Liver (tissue), 9 donors: ENCODE data around the gene RBKS. TPM values are rescaled to one million over a fixed set of nuclear protein-coding genes. Genes with fewer than 3 reads are reported as not detected.

Source experiments
- DNase-seq: peaks from one replicate; pipeline ENCODE4 v3.0.0-alpha.2; 2017; ENCODE audit warnings: low spot score
- H3K27ac ChIP-seq, 2 donors: one replicate each; pipeline ENCODE4 v1.7.0; 2013; ENCODE audit warnings: inconsistent platforms in 2 of 2, low read length in 2 of 2, control low read depth in 1 of 2, low read depth in 1 of 2, mild to moderate bottlenecking in 1 of 2
- H3K27me3 ChIP-seq, 4 donors: one replicate each; pipeline versions ENCODE4 v1.6.1 to v1.7.0; 2013; ENCODE audit warnings: low read length in 3 of 4, inconsistent platforms in 1 of 4, mild to moderate bottlenecking in 1 of 4, moderate library complexity in 1 of 4; ENCODE audit not compliant: control insufficient read depth in 4 of 4, insufficient read depth in 4 of 4
- H3K36me3 ChIP-seq, 4 donors: one replicate each; pipeline versions ENCODE4 v1.6.1 to v1.7.0; 2013; ENCODE audit warnings: low read length in 3 of 4, mild to moderate bottlenecking in 3 of 4, low read depth in 1 of 4, moderate library complexity in 1 of 4; ENCODE audit not compliant: control insufficient read depth in 4 of 4, insufficient read depth in 3 of 4
- H3K4me1 ChIP-seq, 4 donors: one replicate each; pipeline versions ENCODE4 v1.6.1 to v1.7.0; 2013; ENCODE audit warnings: low read length in 3 of 4, mild to moderate bottlenecking in 3 of 4, moderate library complexity in 1 of 4; ENCODE audit not compliant: control insufficient read depth in 4 of 4, insufficient read depth in 4 of 4
- H3K4me3 ChIP-seq, 3 donors: one replicate each; pipeline versions ENCODE4 v1.6.1 to v1.7.0; 2013; ENCODE audit warnings: low read length in 3 of 3, control low read depth in 1 of 3, low read depth in 1 of 3, mild to moderate bottlenecking in 1 of 3
- H3K9ac ChIP-seq, 2 donors: one replicate each; pipeline ENCODE4 v1.7.0; 2013; ENCODE audit warnings: low read length in 2 of 2, mild to moderate bottlenecking in 2 of 2, moderate library complexity in 2 of 2, control low read depth in 1 of 2, low read depth in 1 of 2
- H3K9me3 ChIP-seq, 4 donors: one replicate each; pipeline versions ENCODE4 v1.6.1 to v1.7.0; 2013; ENCODE audit warnings: low read length in 3 of 4; ENCODE audit not compliant: control insufficient read depth in 4 of 4
- ATF3 ChIP-seq: IDR thresholded peaks from 2 replicates; pipeline ENCODE4 v1.6.1; 2016; ENCODE audit warnings: antibody characterized with exemption
- FOXA1 ChIP-seq: IDR thresholded peaks from 2 replicates; pipeline ENCODE4 v1.6.1; 2016; ENCODE audit warnings: antibody characterized with exemption
- FOXA2 ChIP-seq: IDR thresholded peaks from 2 replicates; pipeline ENCODE4 v1.6.1; 2016; ENCODE audit warnings: antibody characterized with exemption
- GABPA ChIP-seq, 2 donors: IDR thresholded peaks in 1 of 2; conservative IDR thresholded peaks in 1 of 2; 2 replicates each; pipeline ENCODE4 v1.6.1; 2016; ENCODE audit warnings: antibody characterized with exemption in 2 of 2, mild to moderate bottlenecking in 1 of 2, moderate library complexity in 1 of 2
- HNF4A ChIP-seq, 2 donors: conservative IDR thresholded peaks; 2 replicates each; pipeline ENCODE4 v1.6.1; 2016; ENCODE audit warnings: antibody characterized with exemption in 2 of 2, mild to moderate bottlenecking in 2 of 2
- HNF4G ChIP-seq: IDR thresholded peaks from 2 replicates; pipeline ENCODE4 v1.6.1; 2016; ENCODE audit warnings: antibody characterized with exemption
- JUND ChIP-seq, 2 donors: IDR thresholded peaks; 2 replicates each; pipeline ENCODE4 v1.6.1; 2016; ENCODE audit warnings: antibody characterized with exemption in 2 of 2
- NR2F2 ChIP-seq: IDR thresholded peaks from 2 replicates; pipeline ENCODE4 v1.6.1; 2016; ENCODE audit warnings: antibody characterized with exemption
- RAD21 ChIP-seq, 2 donors: IDR thresholded peaks; 2 replicates each; pipeline ENCODE4 v1.6.1; 2016; ENCODE audit warnings: antibody characterized with exemption in 2 of 2, mild to moderate bottlenecking in 2 of 2
- REST ChIP-seq: IDR thresholded peaks from 2 replicates; pipeline ENCODE4 v1.6.1; 2016; ENCODE audit warnings: antibody characterized with exemption, mild to moderate bottlenecking
- RXRA ChIP-seq, 2 donors: IDR thresholded peaks; 2 replicates each; pipeline ENCODE4 v1.6.1; 2017 to 2018; ENCODE audit warnings: antibody characterized with exemption in 2 of 2, mild to moderate bottlenecking in 1 of 2
- SP1 ChIP-seq: IDR thresholded peaks from 2 replicates; pipeline ENCODE4 v1.6.1; 2018; ENCODE audit warnings: antibody characterized with exemption, mild to moderate bottlenecking
- TAF1 ChIP-seq: conservative IDR thresholded peaks from 2 replicates; pipeline ENCODE4 v1.6.1; 2016; ENCODE audit warnings: antibody characterized with exemption, mild to moderate bottlenecking
- YY1 ChIP-seq: IDR thresholded peaks from 2 replicates; pipeline ENCODE4 v1.6.1; 2016; ENCODE audit warnings: antibody characterized with exemption, mild to moderate bottlenecking
- WGBS: extraction: QIAGEN DNeasy Blood & Tissue Kit; methylation state at CpG from one replicate; pipeline ENCODE4 v1.1.7; 2013; 5-methylcytosine and 5-hydroxymethylcytosine counted together
- polyA plus RNA-seq, 2 donors: library from polyadenylated mRNA; stranded (reverse) in 1 of 2; unstranded in 1 of 2; fragments of 200-250 nt in 1 of 2; fragments of >200 nt in 1 of 2; fragmentation: Nextera tagmentation in 1 of 2; extraction: Ambion mirVana in 1 of 2; gene quantifications; one replicate each; pipeline versions ENCODE4 v1.2.1 to v1.2.3, GENCODE V29; 2013 to 2015
- total RNA-seq, 2 donors: library from RNA; depleted of rRNA; stranded (reverse); fragments of >200 nt; gene quantifications; one replicate each; pipeline ENCODE4 v1.2.3, GENCODE V29; 2014
- TF ChIP-seq, protein P1 (sequence below): IDR thresholded peaks from 2 replicates; pipeline ENCODE4 v1.6.1; 2016; ENCODE audit warnings: antibody characterized with exemption
- donor health status: healthy.
- donor health status: healthy.
- donor health status: healthy.
- donor health status: healthy.
- donor health status: healthy.

Gene RBKS
- total and polyA plus RNA-seq, 4 donors: 6.3 to 18.8 (median 15.2) TPM

DNA sequence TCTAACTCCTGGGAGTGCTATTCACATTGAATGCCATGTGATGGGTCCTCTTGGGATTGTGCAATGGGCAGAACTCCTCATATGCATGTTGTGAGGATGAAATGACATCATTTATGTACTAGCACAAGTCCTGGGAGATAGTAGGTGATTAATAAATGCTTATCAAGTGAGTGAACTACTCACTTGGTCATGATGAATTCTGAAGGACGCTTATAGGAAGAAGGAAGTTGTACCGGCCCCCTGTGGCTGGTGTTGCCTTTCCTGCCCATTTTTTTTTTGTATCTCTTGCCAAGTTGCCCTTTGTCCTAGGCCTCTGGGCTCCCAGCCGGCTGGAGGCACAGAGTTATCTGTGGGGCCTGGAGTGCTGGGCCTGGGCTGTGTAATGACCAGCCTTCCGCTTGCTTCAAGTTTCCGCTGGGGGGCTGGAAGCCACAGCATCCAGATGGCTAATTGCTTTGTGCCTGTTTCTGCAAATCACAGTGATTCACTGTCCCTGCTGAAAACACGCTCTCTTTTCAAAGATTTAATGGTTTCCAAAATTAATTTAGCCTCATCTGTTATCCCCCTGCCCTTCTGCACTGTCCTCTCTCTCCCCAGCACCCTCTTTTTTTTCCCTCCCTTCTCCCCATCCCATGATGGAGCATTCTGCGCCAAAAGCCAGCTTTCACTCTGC is 152.4 kb downstream of the RBKS start (continued):
- TF ChIP-seq ATF3 (peak; percentile 52), TAF1 (peak; percentile 16), FOXA1 (peak; percentile 13), YY1 (peak; percentile 61), GABPA (IDR thresholded peaks at IDR 0.05 in 1 of 2, conservative IDR thresholded peaks at IDR 0.05 in 1 of 2) (peak; percentile 45 to 65), HNF4G (peak; percentile 52), RXRA (IDR thresholded peaks at IDR 0.05) (peak in 1 of 2 donors; percentile 65), RAD21 (IDR thresholded peaks at IDR 0.05) (peak; percentile 30 to 53), FOXA2 (no peak)
- TF ChIP-seq, protein P1, sequence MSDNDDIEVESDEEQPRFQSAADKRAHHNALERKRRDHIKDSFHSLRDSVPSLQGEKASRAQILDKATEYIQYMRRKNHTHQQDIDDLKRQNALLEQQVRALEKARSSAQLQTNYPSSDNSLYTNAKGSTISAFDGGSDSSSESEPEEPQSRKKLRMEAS: peak; percentile 76

- TF ChIP-seq HNF4A (conservative IDR thresholded peaks at IDR 0.05) (peak; percentile 2 to 45), YY1 (peak; percentile 16), SP1 (peak; percentile 21), GABPA (IDR thresholded peaks at IDR 0.05 in 1 of 2, conservative IDR thresholded peaks at IDR 0.05 in 1 of 2) (no peak), REST (no peak), NR2F2 (peak; percentile 5), RXRA (IDR thresholded peaks at IDR 0.05) (peak in 1 of 2 donors; percentile 38)
- Histone ChIP-seq H3K9ac (no peak overlapping the region), H3K4me1 (peaks cover 13 to 24% (median 24%) of the 10 kb centered on the region in 4 donors), H3K27me3 (no peaks in the 10 kb centered on the region), H3K36me3 (no peaks in the 10 kb centered on the region), H3K9me3 (no peaks in the 10 kb centered on the region), H3K27ac (peak overlapping the region; percentile 92 to 100), H3K4me3 (no peak overlapping the region)
- DNase-seq: no peak
- 69% methylated on average over 6 of the region's 6 CpGs for WGBS
Observed at GRCh38 chr2:27736890-27737204, 153.3 kb downstream of the RBKS start.

DNA sequence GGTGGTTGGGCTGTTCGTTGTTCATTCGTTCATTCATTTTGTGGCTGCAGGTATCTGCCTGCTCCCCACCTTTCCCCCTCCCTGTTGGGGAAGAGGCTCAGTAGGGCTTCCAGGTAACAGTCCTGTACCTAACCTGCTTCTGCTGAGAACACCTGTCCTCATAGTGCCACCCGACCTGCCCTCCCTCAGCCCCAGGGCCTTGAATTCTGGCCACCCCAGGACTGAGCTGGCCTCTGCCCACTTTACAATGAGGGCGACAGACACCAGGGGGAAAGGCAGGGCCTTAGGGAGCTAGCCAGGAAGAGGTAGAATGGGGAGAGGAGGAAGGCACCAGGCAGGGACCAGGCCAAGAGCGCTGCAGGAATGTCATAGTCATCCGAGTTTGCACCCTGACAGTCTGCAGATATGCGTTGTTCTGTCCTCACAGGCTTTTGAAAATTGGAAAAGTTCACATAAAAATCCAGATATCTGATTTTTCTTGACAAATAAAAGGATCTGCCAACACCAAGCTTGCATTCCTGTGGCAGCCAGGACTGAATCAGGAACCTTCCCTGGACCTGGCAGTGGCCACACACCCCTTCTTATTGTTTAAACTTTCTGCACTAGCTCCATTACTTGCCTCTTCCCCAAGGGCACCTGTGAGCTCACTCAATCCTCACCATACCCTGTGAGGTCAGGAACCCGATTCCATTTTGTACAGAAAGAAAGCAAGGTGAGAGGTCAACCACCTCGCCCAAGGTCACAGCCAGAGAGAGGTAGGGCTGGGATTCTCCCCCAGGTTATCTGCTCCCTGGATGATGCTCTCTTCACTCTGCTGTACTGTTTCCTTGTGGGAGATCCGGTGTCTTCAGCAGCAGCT is 153.9 kb downstream of the RBKS start:
- Histone ChIP-seq H3K27me3 (no peaks in the 10 kb centered on the region), H3K9ac (no peak overlapping the region), H3K9me3 (no peaks in the 10 kb centered on the region), H3K4me3 (no peak overlapping the region), H3K27ac (peak overlapping the region; percentile 92 to 100), H3K36me3 (no peaks in the 10 kb centered on the region), H3K4me1 (peaks cover 13 to 24% (median 24%) of the 10 kb centered on the region in 4 donors)
- DNase-seq: no peak
- TF ChIP-seq HNF4A (conservative IDR thresholded peaks at IDR 0.05) (peak; percentile 7 to 44), SP1 (peak; percentile 54), TAF1 (no peak), RXRA (IDR thresholded peaks at IDR 0.05) (peak; percentile 71 to 86), NR2F2 (peak; percentile 42), YY1 (peak; percentile 58), JUND (IDR thresholded peaks at IDR 0.05) (no peak)
- 77% methylated on average over 10 of the region's 10 CpGs for WGBS
